Osteocyte (in vitro differentiated cells): Measurements from ENCODE around the gene SCN5A. TPM values are rescaled to one million over a fixed set of nuclear protein-coding genes. Genes with fewer than 3 reads are reported as not detected.

Source experiments
- DNase-seq: peaks from one replicate; pipeline ENCODE4 v3.0.0; 2021; ENCODE audit warnings: mixed read lengths; ENCODE audit not compliant: unreplicated experiment; ENCODE audit errors: extremely low spot score
- H3K27ac Mint-ChIP-seq: one replicate; pipeline ENCODE4 v1.8.0; 2021; ENCODE audit warnings: mild to moderate bottlenecking, mixed read lengths; ENCODE audit not compliant: unreplicated experiment
- H3K27me3 Mint-ChIP-seq: one replicate; pipeline ENCODE4 v1.8.0; 2021; ENCODE audit warnings: mixed read lengths; ENCODE audit not compliant: unreplicated experiment
- H3K36me3 Mint-ChIP-seq: one replicate; pipeline ENCODE4 v1.8.0; 2021; ENCODE audit warnings: mixed read lengths; ENCODE audit not compliant: unreplicated experiment
- H3K4me1 Mint-ChIP-seq: one replicate; pipeline ENCODE4 v1.8.0; 2021; ENCODE audit warnings: mixed read lengths; ENCODE audit not compliant: unreplicated experiment
- H3K4me3 Mint-ChIP-seq: one replicate; pipeline ENCODE4 v1.8.0; 2021; ENCODE audit warnings: mild to moderate bottlenecking, moderate library complexity, mixed read lengths; ENCODE audit not compliant: unreplicated experiment
- H3K9me3 Mint-ChIP-seq: one replicate; pipeline ENCODE4 v1.8.0; 2021; ENCODE audit warnings: mixed read lengths; ENCODE audit not compliant: unreplicated experiment
- CTCF ChIP-seq: fragments of 200-600 bp; sonication (generic); IDR thresholded peaks from 2 replicates; pipeline ENCODE4 v1.5.0; 2021; ENCODE audit warnings: antibody characterized with exemption, mild to moderate bottlenecking, moderate library complexity
- total RNA-seq: library from RNA; stranded (reverse); gene quantifications from 2 replicates; pipeline ENCODE4 v1.2.1, GENCODE V29; 2021

Gene SCN5A
- total RNA-seq, 1 donor from 2014 or later = not detected

GRCh38 chr3:38519000-38519399, 130.5 kb downstream of the SCN5A start:
- no peak for TF ChIP-seq CTCF
- peaks cover 28% of the 10 kb centered on the region for H3K36me3 Mint-ChIP-seq
- peaks cover 11% of the 10 kb centered on the region for H3K4me1 Mint-ChIP-seq
- no peaks in the 10 kb centered on the region for H3K27me3 Mint-ChIP-seq
- H3K4me3 Mint-ChIP-seq = no peak overlapping the region
- no peak overlapping the region for H3K27ac Mint-ChIP-seq
- DNase-seq = no peak
- no peaks in the 10 kb centered on the region for H3K9me3 Mint-ChIP-seq

DNA sequence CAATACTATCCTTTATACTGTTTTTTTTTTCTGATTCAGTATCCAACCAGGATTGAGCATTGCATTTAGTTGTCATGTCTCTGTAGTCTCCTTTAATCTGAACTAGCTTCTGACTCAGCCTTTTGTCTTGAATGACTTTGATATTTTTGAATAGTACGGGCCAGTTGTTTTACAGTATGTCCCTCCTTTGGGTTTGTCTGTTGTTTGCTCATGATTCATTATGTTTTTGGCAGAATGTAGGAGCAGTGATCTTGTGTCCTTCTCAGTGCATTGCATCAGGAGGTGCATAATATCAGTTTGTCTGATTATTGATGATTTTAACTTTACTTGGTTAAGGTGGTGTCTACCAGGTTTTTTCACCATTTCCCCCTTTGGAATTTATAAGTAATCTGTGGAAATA, 132.8 kb downstream of the SCN5A start:
- Mint-ChIP-seq H3K4me1 (peaks cover 11% of the 10 kb centered on the region), H3K4me3 (no peak overlapping the region), H3K9me3 (no peaks in the 10 kb centered on the region), H3K27me3 (no peaks in the 10 kb centered on the region), H3K36me3 (peaks cover 28% of the 10 kb centered on the region), H3K27ac (no peak overlapping the region)
- TF ChIP-seq CTCF = no peak
- DNase-seq = no peak

DNA sequence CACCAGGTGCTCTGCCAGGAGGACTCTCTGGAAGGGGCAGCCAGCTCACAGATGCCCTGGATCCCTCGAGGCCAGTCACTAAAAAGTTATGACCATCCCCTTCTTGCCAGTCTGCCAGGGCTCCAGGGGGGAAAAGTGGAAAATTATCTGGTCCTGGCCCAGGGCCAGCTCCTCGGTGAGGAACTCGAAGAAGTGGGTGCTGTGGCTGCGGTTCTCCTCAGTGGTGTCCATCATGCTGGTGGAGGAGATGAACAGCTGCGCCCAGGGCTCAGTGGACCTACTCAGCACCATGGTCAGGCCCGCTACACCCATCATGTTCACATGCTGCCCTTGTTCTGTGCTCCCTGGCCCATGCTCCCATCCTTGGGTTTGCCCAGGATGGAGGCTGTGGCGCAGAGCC, 134.1 kb downstream of the SCN5A start:
- Mint-ChIP-seq H3K4me1 (peaks cover 9% of the 10 kb centered on the region), H3K27ac (no peak overlapping the region), H3K9me3 (no peaks in the 10 kb centered on the region), H3K27me3 (no peaks in the 10 kb centered on the region), H3K4me3 (no peak overlapping the region), H3K36me3 (peaks cover 35% of the 10 kb centered on the region)
- no peak for TF ChIP-seq CTCF
- DNase-seq = no peak

DNA sequence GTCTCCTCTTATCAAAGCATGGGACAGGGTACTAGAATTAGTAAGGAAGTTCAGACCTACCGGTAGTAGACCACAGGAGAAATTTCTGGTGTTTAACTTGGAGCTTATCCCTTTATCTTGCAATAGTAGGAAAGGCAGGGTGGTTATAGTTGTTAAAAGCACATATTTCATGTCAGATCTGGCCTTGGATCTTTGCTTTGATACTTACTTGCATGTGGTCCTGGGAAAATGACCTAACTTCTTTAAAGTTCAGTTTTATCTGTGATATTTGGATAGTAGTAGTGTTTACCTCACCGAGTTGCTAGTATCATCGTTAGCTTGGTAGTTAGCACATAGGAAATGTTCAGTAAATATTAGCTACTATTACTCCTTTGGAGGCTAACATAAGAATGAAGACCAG, 137.9 kb downstream of the SCN5A start:
- no peak for DNase-seq
- Mint-ChIP-seq H3K4me1 (no peaks in the 10 kb centered on the region), H3K27ac (no peak overlapping the region), H3K36me3 (peaks cover 38% of the 10 kb centered on the region), H3K27me3 (no peaks in the 10 kb centered on the region), H3K4me3 (no peak overlapping the region), H3K9me3 (no peaks in the 10 kb centered on the region)
- no peak for TF ChIP-seq CTCF

GRCh38 chr3:38510631-38511030, 138.9 kb downstream of the SCN5A start:
- Mint-ChIP-seq H3K36me3 (peaks cover 35% of the 10 kb centered on the region), H3K4me3 (no peak overlapping the region), H3K27ac (no peak overlapping the region), H3K4me1 (no peaks in the 10 kb centered on the region), H3K9me3 (no peaks in the 10 kb centered on the region), H3K27me3 (no peaks in the 10 kb centered on the region)
- no peak for TF ChIP-seq CTCF
- DNase-seq = no peak
